NAMALWA (cell line): ENCODE data around the gene WDR75.
"Not testable (repeated sequence)": the region's sequence is repeated elsewhere in the genome, so short reads cannot be mapped to it uniquely, and the experiment has no call there.

ENCODE experiments used
- DNase-seq: peaks from one replicate; pipeline ENCODE4 v3.0.0-alpha.2; 2015; ENCODE audit warnings: low spot score

The WDR75 gene

GRCh38 chr2:189441709-189442074 is 418 bp downstream of the WDR75 start:
- DNase-seq, result no peak

- no peak for DNase-seq
Observed at GRCh38 chr2:189442468-189442867, 1.2 kb downstream of the WDR75 start.

- no peak for DNase-seq
Observed at GRCh38 chr2:189444322-189444721, 3.0 kb downstream of the WDR75 start.

- DNase-seq, result no peak
Observed at GRCh38 chr2:189446780-189447179, 5.5 kb downstream of the WDR75 start.

GRCh38 chr2:189454009-189454408 is 12.7 kb downstream of the WDR75 start:
- no peak for DNase-seq

GRCh38 chr2:189465076-189465475 is 23.8 kb downstream of the WDR75 start:
- DNase-seq, result no peak

- no peak for DNase-seq
Observed at GRCh38 chr2:189465478-189465877, 24.2 kb downstream of the WDR75 start.

GRCh38 chr2:189466046-189466445 is 24.8 kb downstream of the WDR75 start:
- DNase-seq, result peak; percentile 13

- DNase-seq, result peak; percentile 59
Observed at GRCh38 chr2:189466656-189467055, 25.4 kb downstream of the WDR75 start.

- no peak for DNase-seq
Observed at GRCh38 chr2:189467160-189467559, 25.9 kb downstream of the WDR75 start.

- DNase-seq, result no peak
Observed at GRCh38 chr2:189467593-189467992, 26.3 kb downstream of the WDR75 start.

- DNase-seq, result no peak
Observed at GRCh38 chr2:189474526-189474925, 33.3 kb downstream of the WDR75 start.

- DNase-seq, result no peak
Observed at GRCh38 chr2:189477756-189478155, 36.5 kb downstream of the WDR75 start.

- DNase-seq, result not testable (repeated sequence)
Observed at GRCh38 chr2:189478289-189478688, 37.0 kb downstream of the WDR75 start.

GRCh38 chr2:189481071-189481470 is 39.8 kb downstream of the WDR75 start:
- no peak for DNase-seq

GRCh38 chr2:189483571-189483970 is 42.3 kb downstream of the WDR75 start:
- DNase-seq, result no peak

- DNase-seq, result no peak
Observed at GRCh38 chr2:189483980-189484740, 42.9 kb downstream of the WDR75 start.

GRCh38 chr2:189485146-189485545 is 43.9 kb downstream of the WDR75 start:
- no peak for DNase-seq

GRCh38 chr2:189486237-189486770 is 45.0 kb downstream of the WDR75 start:
- DNase-seq, result no peak

GRCh38 chr2:189487283-189488007 is 46.2 kb downstream of the WDR75 start:
- no peak for DNase-seq

- DNase-seq, result no peak
Observed at GRCh38 chr2:189488008-189488310, 46.7 kb downstream of the WDR75 start.

GRCh38 chr2:189492451-189492850 is 51.2 kb downstream of the WDR75 start:
- no peak for DNase-seq

GRCh38 chr2:189498205-189498604 is 56.9 kb downstream of the WDR75 start:
- no peak for DNase-seq

GRCh38 chr2:189499137-189499536 is 57.9 kb downstream of the WDR75 start:
- no peak for DNase-seq
